ENCODE data around the gene UGT1A7. TPM values are rescaled to one million over a fixed set of nuclear protein-coding genes. Genes with fewer than 3 reads are reported as not detected.

Gene UGT1A7
- total and polyA plus RNA-seq, 9 donors = 0.13 TPM; not detected in 8

- DNase-seq = no peak
- Histone ChIP-seq H3K27ac (ENCODE audit: low read length) (no peak overlapping the region), H3K36me3 (ENCODE audit: control insufficient read depth, insufficient read depth, low read length) (no peaks in the 10 kb centered on the region), H3K27me3 (ENCODE audit: control insufficient read depth, insufficient read depth, low read length) (no peaks in the 10 kb centered on the region), H3K4me3 (ENCODE audit: low read length) (no peak overlapping the region), H3K4me1 (ENCODE audit: control insufficient read depth, insufficient read depth, low read length) (no peaks in the 10 kb centered on the region), H3K9me3 (replicated peaks; ENCODE audit: control insufficient read depth, low read depth, low read length) (no peaks in the 10 kb centered on the region)
- WGBS (ENCODE audit: insufficient coverage) = 88% methylated on average over 17 of the region's 21 CpGs
Measured at GRCh38 chr2:233822101-233822771, 140.5 kb downstream of the UGT1A7 start.

Other genes with a start within 250 kb of the UGT1A7 start
- gene USP40, start 115.1 kb upstream of the UGT1A7 start, total RNA-seq = 22.5 TPM
- 10 to 100 TPM; 18.0 to 30.2 (median 21.9) TPM for gene USP40, start 115.1 kb upstream of the UGT1A7 start, polyA plus RNA-seq (ENCODE audit: insufficient read depth in 1 of 8, insufficient read length in 8 of 8, low replicate concordance in 1 of 8)
- not detected for gene UGT1A8, start 64.3 kb upstream of the UGT1A7 start, total RNA-seq
- not detected for gene UGT1A8, start 64.3 kb upstream of the UGT1A7 start, polyA plus RNA-seq (ENCODE audit: insufficient read depth in 1 of 8, insufficient read length in 8 of 8, low replicate concordance in 1 of 8)
- not detected for gene UGT1A10, start 45.5 kb upstream of the UGT1A7 start, total RNA-seq
- gene UGT1A10, start 45.5 kb upstream of the UGT1A7 start, polyA plus RNA-seq (ENCODE audit: insufficient read depth in 1 of 8, insufficient read length in 8 of 8, low replicate concordance in 1 of 8) = not detected
- gene UGT1A9, start 10.0 kb upstream of the UGT1A7 start, total RNA-seq = not detected
- gene UGT1A9, start 10.0 kb upstream of the UGT1A7 start, polyA plus RNA-seq (ENCODE audit: insufficient read depth in 1 of 8, insufficient read length in 8 of 8, low replicate concordance in 1 of 8) = not detected
- gene UGT1A6, start 11.0 kb downstream of the UGT1A7 start, total RNA-seq = not detected
- gene UGT1A6, start 11.0 kb downstream of the UGT1A7 start, polyA plus RNA-seq (ENCODE audit: insufficient read depth in 1 of 8, insufficient read length in 8 of 8, low replicate concordance in 1 of 8) = under 1 TPM in 1 of 8 donors, not detected in 7; 0.16 TPM
- not detected for gene UGT1A5, start 31.0 kb downstream of the UGT1A7 start, total RNA-seq
- gene UGT1A5, start 31.0 kb downstream of the UGT1A7 start, polyA plus RNA-seq (ENCODE audit: insufficient read depth in 1 of 8, insufficient read length in 8 of 8, low replicate concordance in 1 of 8) = not detected
- not detected for gene UGT1A4, start 36.8 kb downstream of the UGT1A7 start, total RNA-seq
- not detected for gene UGT1A4, start 36.8 kb downstream of the UGT1A7 start, polyA plus RNA-seq (ENCODE audit: insufficient read depth in 1 of 8, insufficient read length in 8 of 8, low replicate concordance in 1 of 8)
- gene UGT1A3, start 47.1 kb downstream of the UGT1A7 start, total RNA-seq = not detected
- gene UGT1A3, start 47.1 kb downstream of the UGT1A7 start, polyA plus RNA-seq (ENCODE audit: insufficient read depth in 1 of 8, insufficient read length in 8 of 8, low replicate concordance in 1 of 8) = not detected
- gene UGT1A1, start 78.4 kb downstream of the UGT1A7 start, total RNA-seq = not detected
- under 1 TPM in 4 of 8 donors, not detected in 4; 0.04 to 0.10 (median 0.08) TPM for gene UGT1A1, start 78.4 kb downstream of the UGT1A7 start, polyA plus RNA-seq (ENCODE audit: insufficient read depth in 1 of 8, insufficient read length in 8 of 8, low replicate concordance in 1 of 8)
- gene MROH2A, start 96.4 kb downstream of the UGT1A7 start, total RNA-seq = not detected
- not detected for gene MROH2A, start 96.4 kb downstream of the UGT1A7 start, polyA plus RNA-seq (ENCODE audit: insufficient read depth in 1 of 8, insufficient read length in 8 of 8, low replicate concordance in 1 of 8)
- gene HJURP, start 172.6 kb downstream of the UGT1A7 start, total RNA-seq = 6.2 TPM
- gene HJURP, start 172.6 kb downstream of the UGT1A7 start, polyA plus RNA-seq (ENCODE audit: insufficient read depth in 1 of 8, insufficient read length in 8 of 8, low replicate concordance in 1 of 8) = 10 to 100 TPM in 7 of 8 donors, 1 to 10 TPM in 1; 8.6 to 15.3 (median 12.2) TPM
- not detected for gene TRPM8, start 235.5 kb downstream of the UGT1A7 start, total RNA-seq
- under 1 TPM in 4 of 8 donors, not detected in 4; 0.17 to 0.30 (median 0.25) TPM for gene TRPM8, start 235.5 kb downstream of the UGT1A7 start, polyA plus RNA-seq (ENCODE audit: insufficient read depth in 1 of 8, insufficient read length in 8 of 8, low replicate concordance in 1 of 8)

Data from muscle of leg (tissue), 11 donors.